ENCODE data around the gene CTSK. TPM values are rescaled to one million over a fixed set of nuclear protein-coding genes. Genes with fewer than 3 reads are reported as not detected.

The CTSK gene
- total RNA-seq, 2 experiments from 2014 or later = 1.6 to 1.8 TPM

GRCh38 chr1:150765296-150765976 lies 42.6 kb downstream of the CTSK start, which contains the start of gene CTSS:
TSS of gene CTSS (minus strand) at chr1:150765778. CDS start at chr1:150764763, 1,015 bp downstream.
- peak; percentile 88 for DNase-seq (ENCODE audit: low spot score)
- no peak for TF ChIP-seq CTCF (conservative IDR thresholded peaks at IDR 0.05; ENCODE audit: low read length)
- no peak for TF ChIP-seq EZH2phosphoT487 (IDR thresholded peaks at IDR 0.05; ENCODE audit: borderline replicate concordance, low read depth, low read length)
- ChIA-PET POLR2A (interaction anchor here (0.5 to 2.2 kb wide), 10 partner anchors 8 to 363 kb away, joined by 3 to 9 read pairs (median 4); partner anchors contain the start of gene GOLPH3L), CTCF (ENCODE audit: unreplicated experiment) (no interaction called here)
- Histone ChIP-seq H3K36me3 (ENCODE audit: insufficient read depth, low read length) (peaks cover 28% of the 10 kb centered on the region), H4K20me1 (ENCODE audit: insufficient read depth, low read length) (no peaks in the 10 kb centered on the region), H3K9me3 (ENCODE audit: low read length) (peaks cover 10% of the 10 kb centered on the region; the same call in 1 of the 2 replicates), H3K4me2 (ENCODE audit: low read length) (peak within 1 kb of the TSS; percentile 84), H3K27ac (ENCODE audit: low read depth, low read length, poor library complexity, severe bottlenecking) (peak within 1 kb of the TSS; percentile 80), H3K4me1 (ENCODE audit: insufficient read depth, low read length, poor library complexity, severe bottlenecking) (peaks cover 46% of the 10 kb centered on the region), H2AFZ (ENCODE audit: low read length) (peak within 1 kb of the TSS; percentile 94), H3K9me2 (ENCODE audit: insufficient read depth, low read length) (no peaks in the 10 kb centered on the region), H3K4me3 (ENCODE audit: low read depth, low read length, poor library complexity, severe bottlenecking) (peak within 1 kb of the TSS; percentile 87), H3K79me2 (ENCODE audit: insufficient read depth, low read depth, low read length) (peaks cover 52% of the 10 kb centered on the region)
- TSS peak; percentile 77 for BruUV-seq (replicated peaks)
- intact Hi-C loops (cut with micrococcal nuclease; ENCODE audit: unreplicated experiment) = loop anchor here (1.0 to 5.0 kb wide), 2 partner anchors 157 to 203 kb away; no protein-coding TSS in a partner anchor

GRCh38 chr1:150764617-150765101 lies 43.4 kb downstream of the CTSK start:
- Histone ChIP-seq H4K20me1 (ENCODE audit: insufficient read depth, low read length) (no peaks in the 10 kb centered on the region), H3K36me3 (ENCODE audit: insufficient read depth, low read length) (peaks cover 36% of the 10 kb centered on the region), H3K9me3 (ENCODE audit: low read length) (peaks cover 12% of the 10 kb centered on the region; the same call in 1 of the 2 replicates), H3K4me1 (ENCODE audit: insufficient read depth, low read length, poor library complexity, severe bottlenecking) (peaks cover 44% of the 10 kb centered on the region), H2AFZ (ENCODE audit: low read length) (peak overlapping the region; percentile 94; the same call in 1 of the 2 replicates), H3K4me3 (ENCODE audit: low read depth, low read length, poor library complexity, severe bottlenecking) (peak overlapping the region; percentile 87), H3K79me2 (ENCODE audit: insufficient read depth, low read depth, low read length) (peaks cover 59% of the 10 kb centered on the region), H3K9me2 (ENCODE audit: insufficient read depth, low read length) (no peaks in the 10 kb centered on the region), H3K4me2 (ENCODE audit: low read length) (peak overlapping the region; percentile 84), H3K27ac (ENCODE audit: low read depth, low read length, poor library complexity, severe bottlenecking) (peak overlapping the region; percentile 80)
- ChIA-PET POLR2A (interaction anchor here (0.6 to 1.4 kb wide), 3 partner anchors 9 to 48 kb away, joined by 3 to 9 read pairs (median 4); no protein-coding TSS in a partner anchor), CTCF (ENCODE audit: unreplicated experiment) (no interaction called here)
- no peak for TF ChIP-seq CTCF (conservative IDR thresholded peaks at IDR 0.05; ENCODE audit: low read length)
- TF ChIP-seq EZH2phosphoT487 (IDR thresholded peaks at IDR 0.05; ENCODE audit: borderline replicate concordance, low read depth, low read length) = no peak
- BruUV-seq (replicated peaks) = no TSS peak
- peak; percentile 44 for DNase-seq (ENCODE audit: low spot score)
- intact Hi-C loops (cut with micrococcal nuclease; ENCODE audit: unreplicated experiment) = loop anchor here (1.0 to 5.0 kb wide), 2 partner anchors 158 to 202 kb away; no protein-coding TSS in a partner anchor

Measured in OCI-LY7 (cell line).